ENCODE measurements around the gene MACROD2.

The MACROD2 gene

GRCh38 chr20:16042731-16043130 lies 2047.4 kb downstream of the MACROD2 start:
- no peaks in the 10 kb centered on the region for H4K20me1 ChIP-seq (ENCODE audit: low read depth, low read length)

GRCh38 chr20:16043931-16044330 lies 2048.6 kb downstream of the MACROD2 start:
- H3K9me3 ChIP-seq (ENCODE audit: insufficient read depth, low read length): no peaks in the 10 kb centered on the region
- no peaks in the 10 kb centered on the region for H4K20me1 ChIP-seq (ENCODE audit: low read depth, low read length)
- H3K9me2 ChIP-seq (replicated peaks; ENCODE audit: insufficient read depth, low read length): no peaks in the 10 kb centered on the region
- H3K36me3 ChIP-seq (ENCODE audit: low read length): no peaks in the 10 kb centered on the region
- H3K4me2 ChIP-seq (ENCODE audit: low read depth, low read length, poor library complexity, severe bottlenecking): no peak overlapping the region
- H3K27me3 ChIP-seq (ENCODE audit: low read length): no peaks in the 10 kb centered on the region
- no peak overlapping the region for H3K9ac ChIP-seq (ENCODE audit: low read length)
- no peak overlapping the region for H3K4me3 ChIP-seq (ENCODE audit: insufficient read depth, low read length, poor library complexity, severe bottlenecking)
- no peaks in the 10 kb centered on the region for H3K79me2 ChIP-seq (ENCODE audit: insufficient read depth, low read length)
- H3K27ac ChIP-seq (ENCODE audit: low read depth, low read length): no peak overlapping the region
- TF ChIP-seq CTCF (IDR thresholded peaks at IDR 0.05; ENCODE audit: insufficient read depth, low read length, poor library complexity, severe bottlenecking) (no peak), EZH2phosphoT487 (conservative IDR thresholded peaks at IDR 0.05; ENCODE audit: low read length) (no peak)
- no peak overlapping the region for H2AFZ ChIP-seq (ENCODE audit: low read depth, low read length, severe bottlenecking)
- H3F3A ChIP-seq (ENCODE audit: insufficient read depth): no peaks in the 10 kb centered on the region

More at GRCh38 chr20:16042731-16043130, 2047.4 kb downstream of the MACROD2 start:
- H3K9ac ChIP-seq (ENCODE audit: low read length): no peak overlapping the region
- H3K9me3 ChIP-seq (ENCODE audit: insufficient read depth, low read length): no peaks in the 10 kb centered on the region
- H3K4me3 ChIP-seq (ENCODE audit: insufficient read depth, low read length, poor library complexity, severe bottlenecking): no peak overlapping the region
- no peak overlapping the region for H3K4me2 ChIP-seq (ENCODE audit: low read depth, low read length, poor library complexity, severe bottlenecking)
- H3K9me2 ChIP-seq (replicated peaks; ENCODE audit: insufficient read depth, low read length): no peaks in the 10 kb centered on the region
- H3K27me3 ChIP-seq (ENCODE audit: low read length): no peaks in the 10 kb centered on the region
- H3F3A ChIP-seq (ENCODE audit: insufficient read depth): no peaks in the 10 kb centered on the region
- no peaks in the 10 kb centered on the region for H3K79me2 ChIP-seq (ENCODE audit: insufficient read depth, low read length)
- H2AFZ ChIP-seq (ENCODE audit: low read depth, low read length, severe bottlenecking): no peak overlapping the region
- no peaks in the 10 kb centered on the region for H3K36me3 ChIP-seq (ENCODE audit: low read length)
- H3K27ac ChIP-seq (ENCODE audit: low read depth, low read length): no peak overlapping the region
- TF ChIP-seq EZH2phosphoT487 (conservative IDR thresholded peaks at IDR 0.05; ENCODE audit: low read length) (no peak), CTCF (IDR thresholded peaks at IDR 0.05; ENCODE audit: insufficient read depth, low read length, poor library complexity, severe bottlenecking) (no peak)

- H3K4me3 ChIP-seq (ENCODE audit: insufficient read depth, low read length, poor library complexity, severe bottlenecking): no peak overlapping the region
- no peak for TF ChIP-seq CTCF (IDR thresholded peaks at IDR 0.05; ENCODE audit: insufficient read depth, low read length, poor library complexity, severe bottlenecking)
- TF ChIP-seq EZH2phosphoT487 (conservative IDR thresholded peaks at IDR 0.05; ENCODE audit: low read length): no peak
- H3K9ac ChIP-seq (ENCODE audit: low read length): no peak overlapping the region
- H3F3A ChIP-seq (ENCODE audit: insufficient read depth): no peaks in the 10 kb centered on the region
- no peak overlapping the region for H3K27ac ChIP-seq (ENCODE audit: low read depth, low read length)
- no peaks in the 10 kb centered on the region for H3K36me3 ChIP-seq (ENCODE audit: low read length)
- no peaks in the 10 kb centered on the region for H3K79me2 ChIP-seq (ENCODE audit: insufficient read depth, low read length)
- no peaks in the 10 kb centered on the region for H3K9me3 ChIP-seq (ENCODE audit: insufficient read depth, low read length)
- H3K9me2 ChIP-seq (replicated peaks; ENCODE audit: insufficient read depth, low read length): no peaks in the 10 kb centered on the region
- H4K20me1 ChIP-seq (ENCODE audit: low read depth, low read length): no peaks in the 10 kb centered on the region
- peaks cover 4% of the 10 kb centered on the region; the same call in 1 of the 2 replicates for H3K27me3 ChIP-seq (ENCODE audit: low read length)
- H3K4me2 ChIP-seq (ENCODE audit: low read depth, low read length, poor library complexity, severe bottlenecking): no peak overlapping the region
- H2AFZ ChIP-seq (ENCODE audit: low read depth, low read length, severe bottlenecking): no peak overlapping the region
These were observed 2053.6 kb downstream of the MACROD2 start for GRCh38 chr20:16048876-16049275.
